Gastrocnemius medialis (tissue), 4 donors: ENCODE data around the gene FSIP2. TPM values are rescaled to one million over a fixed set of nuclear protein-coding genes. Genes with fewer than 3 reads are reported as not detected.

ENCODE experiments used
- ATAC-seq, 2 donors: fragments of 150-250 bp; one replicate each; pipeline ENCODE4 v1.9.1; 2016
- DNase-seq, 2 donors: peaks; one replicate each; pipeline ENCODE4 v3.0.0-alpha.2; 2019
- H3K27ac ChIP-seq, 4 donors: fragments of 200-600 bp; sonication (generic); 1 replicate in 1 of 4; 2 replicates in 3 of 4; pipeline ENCODE4 v1.5.1; 2016 to 2018; ENCODE audit warnings: mild to moderate bottlenecking in 2 of 4, moderate library complexity in 1 of 4
- H3K27me3 ChIP-seq, 3 donors: fragments of 200-600 bp; sonication (generic) in 2 of 3; 1 replicate in 1 of 3; 2 replicates in 2 of 3; pipeline versions ENCODE4 v1.5.1 to v1.6.0; 2016 to 2019; ENCODE audit warnings: mild to moderate bottlenecking in 1 of 3, moderate library complexity in 1 of 3
- H3K36me3 ChIP-seq, 2 donors: fragments of 200-600 bp; sonication (generic) in 1 of 2; one replicate each; pipeline ENCODE4 v1.5.1; 2017 to 2018
- H3K4me1 ChIP-seq, 2 donors: fragments of 200-600 bp; sonication (generic) in 1 of 2; one replicate each; pipeline ENCODE4 v1.5.1; 2016 to 2017; ENCODE audit warnings: mild to moderate bottlenecking in 2 of 2
- H3K4me3 ChIP-seq, 4 donors: fragments of 200-600 bp; sonication (generic) in 3 of 4; 1 replicate in 1 of 4; 2 replicates in 3 of 4; pipeline ENCODE4 v1.5.1; 2016 to 2019; ENCODE audit warnings: mild to moderate bottlenecking in 2 of 4
- H3K9me3 ChIP-seq, 3 donors: fragments of 200-600 bp; sonication (generic) in 2 of 3; 1 replicate in 1 of 3; 2 replicates in 2 of 3; pipeline ENCODE4 v1.5.1; 2016 to 2019
- POLR2A ChIP-seq, 2 donors: fragments of 450-650 bp; IDR thresholded peaks; one replicate each; pipeline ENCODE4 v1.6.1; 2017; ENCODE audit warnings: antibody characterized with exemption in 2 of 2, mild to moderate bottlenecking in 2 of 2, moderate library complexity in 2 of 2
- in situ Hi-C, 4 donors: fragments of 200-750 bp; cut with MboI; loops; one replicate each; pipeline versions ENCODE4 v1.15.0 to v1.8.0; 2017; ENCODE audit warnings: low sequenced_read_pairs in 4 of 4
- intact Hi-C: fragments of 100-400 bp; cut with DNase I; formaldehyde crosslinking; loops from one replicate; pipeline ENCODE4 v1.15.1; 2023; ENCODE audit warnings: low total_unique reads
- total RNA-seq, 4 donors: library from RNA; depleted of rRNA; stranded (reverse); fragments of >200 nt; gene quantifications; one replicate each; pipeline versions ENCODE4 v1.1.0 to v1.2.3, GENCODE V29; 2016
- TF ChIP-seq, protein P1 (sequence below), 5 experiments: fragments of 450-650 bp in 3 of 5; fragments of 200-600 bp in 2 of 5; sonication (generic) in 2 of 5; IDR thresholded peaks in 4 of 5; conservative IDR thresholded peaks in 1 of 5; 1 replicate in 4 of 5; 2 replicates in 1 of 5; pipeline ENCODE4 v1.5.1; 2016 to 2019; ENCODE audit warnings: antibody characterized with exemption in 5 of 5, mild to moderate bottlenecking in 3 of 5, moderate library complexity in 3 of 5

FSIP2 gene
- total RNA-seq, 4 donors from 2014 or later: 0.04 to 0.17 (median 0.10) TPM; not detected in 1

DNA sequence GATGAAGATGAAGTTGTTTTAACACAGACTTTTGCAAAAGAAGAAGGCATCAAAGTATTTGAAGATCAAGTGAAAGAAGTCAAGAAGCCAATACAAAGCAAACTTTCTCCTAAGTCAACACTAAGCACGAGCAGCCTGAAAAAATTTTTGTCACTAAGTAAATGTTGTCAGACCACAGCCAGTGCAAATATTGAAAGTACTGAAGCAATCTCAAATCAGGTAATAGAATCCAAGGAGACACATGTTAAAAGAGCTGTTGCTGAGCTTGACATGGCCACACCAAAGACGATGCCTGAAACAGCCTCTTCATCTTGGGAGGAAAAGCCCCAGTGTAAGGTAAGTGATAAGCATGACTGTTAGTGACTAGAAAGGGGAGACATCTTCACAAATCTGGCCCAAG lies 75.1 kb downstream of the FSIP2 start:
- no peaks in the 10 kb centered on the region for H3K9me3 ChIP-seq
- ATAC-seq (no peak), DNase-seq (no peak)
- H3K4me3 ChIP-seq: no peak overlapping the region
- H3K27ac ChIP-seq: no peak overlapping the region
- H3K36me3 ChIP-seq: no peaks in the 10 kb centered on the region
- TF ChIP-seq, protein P1, sequence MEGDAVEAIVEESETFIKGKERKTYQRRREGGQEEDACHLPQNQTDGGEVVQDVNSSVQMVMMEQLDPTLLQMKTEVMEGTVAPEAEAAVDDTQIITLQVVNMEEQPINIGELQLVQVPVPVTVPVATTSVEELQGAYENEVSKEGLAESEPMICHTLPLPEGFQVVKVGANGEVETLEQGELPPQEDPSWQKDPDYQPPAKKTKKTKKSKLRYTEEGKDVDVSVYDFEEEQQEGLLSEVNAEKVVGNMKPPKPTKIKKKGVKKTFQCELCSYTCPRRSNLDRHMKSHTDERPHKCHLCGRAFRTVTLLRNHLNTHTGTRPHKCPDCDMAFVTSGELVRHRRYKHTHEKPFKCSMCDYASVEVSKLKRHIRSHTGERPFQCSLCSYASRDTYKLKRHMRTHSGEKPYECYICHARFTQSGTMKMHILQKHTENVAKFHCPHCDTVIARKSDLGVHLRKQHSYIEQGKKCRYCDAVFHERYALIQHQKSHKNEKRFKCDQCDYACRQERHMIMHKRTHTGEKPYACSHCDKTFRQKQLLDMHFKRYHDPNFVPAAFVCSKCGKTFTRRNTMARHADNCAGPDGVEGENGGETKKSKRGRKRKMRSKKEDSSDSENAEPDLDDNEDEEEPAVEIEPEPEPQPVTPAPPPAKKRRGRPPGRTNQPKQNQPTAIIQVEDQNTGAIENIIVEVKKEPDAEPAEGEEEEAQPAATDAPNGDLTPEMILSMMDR (IDR thresholded peaks at IDR 0.05 in 4 of 5, conservative IDR thresholded peaks at IDR 0.05 in 1 of 5): no peak
- no peak for TF ChIP-seq POLR2A (IDR thresholded peaks at IDR 0.05)
- intact Hi-C loops: no loop called here
- in situ Hi-C loops: no loop called here
- no peaks in the 10 kb centered on the region for H3K4me1 ChIP-seq
- H3K27me3 ChIP-seq: no peaks in the 10 kb centered on the region

DNA sequence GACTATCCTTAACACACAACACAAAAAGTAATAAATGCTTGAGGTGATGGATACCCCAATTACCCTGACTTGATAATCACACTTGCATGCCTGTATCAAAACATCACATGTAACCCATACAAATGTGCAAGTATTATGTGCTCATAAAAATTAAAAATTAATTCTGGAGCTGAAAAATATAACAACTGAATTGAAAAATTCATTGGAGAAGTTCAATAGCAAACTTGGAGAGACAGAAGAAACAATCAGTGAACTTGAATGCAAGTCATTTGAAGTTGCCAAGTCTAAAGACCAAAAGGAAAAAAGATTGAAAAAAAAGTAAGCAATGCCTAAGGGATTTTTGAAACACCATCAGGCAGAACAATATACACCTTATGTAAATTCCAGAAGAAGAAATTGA lies 79.4 kb downstream of the FSIP2 start:
- in situ Hi-C loops: no loop called here

DNA sequence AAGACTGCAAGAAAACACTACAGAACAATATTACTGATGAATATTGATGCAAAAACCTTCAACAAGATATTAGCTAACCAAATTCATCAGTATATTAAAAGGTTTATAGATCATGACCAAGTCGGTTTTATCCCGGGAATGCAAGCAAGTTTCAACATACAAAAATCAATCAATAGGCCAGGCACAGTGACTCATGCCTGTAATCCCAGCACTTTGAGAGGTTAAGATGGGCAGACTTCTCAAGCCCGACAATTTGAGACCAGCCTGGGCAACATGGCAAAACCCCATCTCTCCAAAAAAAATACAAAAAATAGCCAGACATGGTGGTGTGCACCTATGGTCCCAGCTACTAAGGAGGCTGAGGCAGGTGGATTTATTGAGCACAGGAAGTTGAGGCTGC lies 82.9 kb downstream of the FSIP2 start:
- ATAC-seq: no peak
- H3K36me3 ChIP-seq: no peaks in the 10 kb centered on the region
- no peaks in the 10 kb centered on the region for H3K27me3 ChIP-seq
- no peaks in the 10 kb centered on the region for H3K9me3 ChIP-seq
- no peak overlapping the region for H3K4me3 ChIP-seq
- in situ Hi-C loops (no loop called here), intact Hi-C loops (no loop called here)
- no peaks in the 10 kb centered on the region for H3K4me1 ChIP-seq
- no peak for DNase-seq
- H3K27ac ChIP-seq: no peak overlapping the region
- TF ChIP-seq, protein P1 (IDR thresholded peaks at IDR 0.05 in 4 of 5, conservative IDR thresholded peaks at IDR 0.05 in 1 of 5): no peak
- TF ChIP-seq POLR2A (IDR thresholded peaks at IDR 0.05): no peak

More for the DNA sequence above, 79.4 kb downstream of the FSIP2 start:
- Histone ChIP-seq H3K4me1 (no peaks in the 10 kb centered on the region), H3K36me3 (no peaks in the 10 kb centered on the region), H3K9me3 (no peaks in the 10 kb centered on the region), H3K27ac (no peak overlapping the region), H3K4me3 (no peak overlapping the region), H3K27me3 (no peaks in the 10 kb centered on the region)
- no peak for DNase-seq
- intact Hi-C loops: no loop called here
- ATAC-seq: no peak
- TF ChIP-seq, protein P1 (IDR thresholded peaks at IDR 0.05 in 4 of 5, conservative IDR thresholded peaks at IDR 0.05 in 1 of 5): no peak
- TF ChIP-seq POLR2A (IDR thresholded peaks at IDR 0.05): no peak

DNA sequence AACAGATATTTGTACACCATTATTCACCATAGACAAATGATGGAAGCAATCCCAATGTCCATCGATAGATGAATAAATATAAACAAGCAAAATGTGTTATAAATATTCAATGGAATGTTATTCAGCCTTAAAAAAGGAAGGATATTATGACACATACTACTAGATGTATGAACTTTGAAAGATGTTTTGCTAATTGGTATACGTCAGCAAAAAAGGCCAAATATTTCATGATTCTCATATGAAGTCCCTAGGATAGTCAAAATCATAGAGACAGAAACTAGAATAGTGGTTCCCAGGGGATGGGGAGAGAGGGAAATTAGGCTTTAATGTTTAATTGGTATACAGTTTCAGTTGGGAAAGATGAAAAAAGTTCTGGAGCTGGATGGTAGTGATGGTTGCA lies 85.2 kb downstream of the FSIP2 start:
- Histone ChIP-seq H3K4me3 (no peak overlapping the region), H3K9me3 (no peaks in the 10 kb centered on the region), H3K27me3 (no peaks in the 10 kb centered on the region), H3K27ac (no peak overlapping the region), H3K4me1 (no peaks in the 10 kb centered on the region), H3K36me3 (no peaks in the 10 kb centered on the region)
- TF ChIP-seq, protein P1 (IDR thresholded peaks at IDR 0.05 in 4 of 5, conservative IDR thresholded peaks at IDR 0.05 in 1 of 5): no peak
- TF ChIP-seq POLR2A (IDR thresholded peaks at IDR 0.05): no peak
- in situ Hi-C loops (no loop called here), intact Hi-C loops (no loop called here)
- no peak for ATAC-seq
- DNase-seq: no peak

DNA sequence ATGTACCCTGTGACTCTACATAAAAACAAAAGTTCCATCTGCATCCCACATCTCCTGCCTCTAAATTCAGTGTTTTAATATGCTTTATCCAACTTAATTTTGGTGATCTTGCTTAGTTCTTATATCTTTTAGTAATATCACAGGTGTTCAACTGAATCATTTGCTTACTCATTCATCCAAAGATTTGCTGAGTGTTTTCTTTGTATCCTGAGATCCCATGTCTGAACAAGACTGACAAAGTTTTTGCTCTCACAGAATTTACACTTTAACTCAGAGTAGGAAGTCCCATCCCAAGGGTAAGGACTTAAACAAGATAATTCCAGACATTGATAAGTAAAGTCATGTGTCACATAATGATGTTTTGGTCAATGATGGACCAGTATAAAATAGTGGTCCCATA lies 87.0 kb downstream of the FSIP2 start:
- TF ChIP-seq POLR2A (IDR thresholded peaks at IDR 0.05): no peak
- TF ChIP-seq, protein P1 (IDR thresholded peaks at IDR 0.05 in 4 of 5, conservative IDR thresholded peaks at IDR 0.05 in 1 of 5): no peak
- intact Hi-C loops: no loop called here
- Histone ChIP-seq H3K4me1 (no peaks in the 10 kb centered on the region), H3K36me3 (no peaks in the 10 kb centered on the region), H3K27me3 (no peaks in the 10 kb centered on the region), H3K4me3 (no peak overlapping the region), H3K27ac (no peak overlapping the region), H3K9me3 (no peaks in the 10 kb centered on the region)
- in situ Hi-C loops: no loop called here
- ATAC-seq: no peak
- DNase-seq: no peak
